Neuronal stem cell (in vitro differentiated cells): Measurements from ENCODE around the gene LHX2.

ENCODE experiments used
- DNase-seq: peaks from one replicate; pipeline ENCODE4 v3.0.0-alpha.2; 2013; ENCODE audit warnings: low spot score
- H2AFZ ChIP-seq: one replicate; pipeline ENCODE4 v1.6.1; 2013; ENCODE audit warnings: mild to moderate bottlenecking, low read length, inconsistent platforms
- H2AK5ac ChIP-seq: 2 replicates; pipeline ENCODE4 v1.6.1; 2013; ENCODE audit warnings: low read depth, mild to moderate bottlenecking, inconsistent platforms, low read length, moderate library complexity, mixed read lengths
- H2BK120ac ChIP-seq: 2 replicates; pipeline ENCODE4 v1.6.1; 2013; ENCODE audit warnings: low read depth, mild to moderate bottlenecking, inconsistent platforms, low read length, moderate library complexity, mixed read lengths
- H2BK12ac ChIP-seq: one replicate; pipeline ENCODE4 v1.6.1; 2013; ENCODE audit warnings: low read length, inconsistent platforms
- H2BK15ac ChIP-seq: 2 replicates; pipeline ENCODE4 v1.6.1; 2013; ENCODE audit warnings: mild to moderate bottlenecking, low read length, inconsistent platforms, mixed read lengths
- H2BK5ac ChIP-seq: one replicate; pipeline ENCODE4 v1.6.1; 2013; ENCODE audit warnings: inconsistent platforms, mild to moderate bottlenecking, low read length, moderate library complexity
- H3K14ac ChIP-seq: one replicate; pipeline ENCODE4 v1.6.1; 2013; ENCODE audit warnings: low read length, inconsistent platforms
- H3K18ac ChIP-seq: 2 replicates; pipeline ENCODE4 v1.6.1; 2013; ENCODE audit warnings: low read length, inconsistent platforms
- H3K23ac ChIP-seq: 2 replicates; pipeline ENCODE4 v1.6.1; 2013; ENCODE audit warnings: low read depth, mild to moderate bottlenecking, mixed read lengths, low read length, inconsistent platforms; ENCODE audit not compliant: poor library complexity
- H3K27ac ChIP-seq: replicated peaks from 3 replicates; pipeline ENCODE4 v1.5.1; 2013; ENCODE audit warnings: low read length, inconsistent platforms
- H3K27me3 ChIP-seq, 3 experiments: 2 replicates each; pipeline ENCODE4 v1.6.1; 2013; ENCODE audit warnings: low read length in 3 of 3, mild to moderate bottlenecking in 2 of 3, inconsistent platforms in 1 of 3, low read depth in 1 of 3, mixed read lengths in 1 of 3, moderate library complexity in 1 of 3; ENCODE audit not compliant: control insufficient read depth in 3 of 3, insufficient read depth in 3 of 3
- H3K36me3 ChIP-seq, 2 donors: replicated peaks in 1 of 2; 2 replicates each; pipeline ENCODE4 v1.6.1; 2013; ENCODE audit warnings: low read length in 2 of 2; ENCODE audit not compliant: control insufficient read depth in 2 of 2, insufficient read depth in 2 of 2
- H3K4ac ChIP-seq: 2 replicates; pipeline ENCODE4 v1.6.1; 2013; ENCODE audit warnings: inconsistent platforms, mild to moderate bottlenecking, low read length, moderate library complexity
- H3K4me1 ChIP-seq, 2 donors: 1 replicate in 1 of 2; 2 replicates in 1 of 2; pipeline ENCODE4 v1.6.1; 2013; ENCODE audit warnings: low read length in 2 of 2, low read depth in 1 of 2; ENCODE audit not compliant: control insufficient read depth in 2 of 2, insufficient read depth in 1 of 2
- H3K4me2 ChIP-seq: one replicate; pipeline ENCODE4 v1.6.1; 2013; ENCODE audit warnings: mild to moderate bottlenecking, low read length, inconsistent platforms; ENCODE audit not compliant: insufficient read depth, poor library complexity, severe bottlenecking
- H3K4me3 ChIP-seq, 2 donors: 2 replicates each; pipeline ENCODE4 v1.5.1; 2013; ENCODE audit warnings: low read length in 2 of 2, mild to moderate bottlenecking in 2 of 2, inconsistent platforms in 1 of 2, moderate library complexity in 1 of 2
- H3K79me1 ChIP-seq: one replicate; pipeline ENCODE4 v1.6.1; 2013; ENCODE audit warnings: low read depth, mild to moderate bottlenecking, inconsistent platforms, low read length, moderate library complexity
- H3K9ac ChIP-seq: one replicate; pipeline ENCODE4 v1.6.1; 2013; ENCODE audit warnings: mild to moderate bottlenecking, low read depth, low read length, inconsistent platforms; ENCODE audit not compliant: poor library complexity
- H3K9me3 ChIP-seq, 2 donors: replicated peaks in 1 of 2; 2 replicates each; pipeline versions ENCODE3 to v1.6.1; 2013; ENCODE audit warnings: low read length in 2 of 2, mild to moderate bottlenecking in 2 of 2, inconsistent platforms in 1 of 2, low read depth in 1 of 2, mixed read lengths in 1 of 2, moderate library complexity in 1 of 2; ENCODE audit not compliant: control insufficient read depth in 2 of 2, insufficient read depth in 1 of 2
- H4K8ac ChIP-seq: one replicate; pipeline ENCODE4 v1.6.1; 2013; ENCODE audit warnings: low read depth, mild to moderate bottlenecking, inconsistent platforms, low read length, moderate library complexity
- H4K91ac ChIP-seq: one replicate; pipeline ENCODE4 v1.6.1; 2013; ENCODE audit warnings: low read length, low read depth, mild to moderate bottlenecking, inconsistent platforms; ENCODE audit not compliant: poor library complexity
- WGBS, 2 donors: extraction: QIAGEN DNeasy Blood & Tissue Kit; methylation state at CpG; one replicate each; pipeline ENCODE4 v1.1.7; 2013; ENCODE audit warnings: missing lambda C conversion rate in 2 of 2, mixed read lengths in 1 of 2; ENCODE audit not compliant: insufficient read length in 2 of 2, insufficient replicate concordance in 1 of 2; ENCODE audit errors: extremely low coverage in 2 of 2; 5-methylcytosine and 5-hydroxymethylcytosine counted together

The LHX2 gene

GRCh38 chr9:124041817-124042116 lies 30.2 kb downstream of the LHX2 start:
- WGBS, 2 donors: no CpG with 5 or more reads among the region's 4 CpGs

GRCh38 chr9:124042201-124042721 lies 30.7 kb downstream of the LHX2 start:
- Histone ChIP-seq H3K79me1 (no peaks in the 10 kb centered on the region), H4K8ac (no peak overlapping the region), H2BK5ac (no peak overlapping the region), H3K36me3 (no peaks in the 10 kb centered on the region), H2BK12ac (no peak overlapping the region), H3K4me2 (no peak overlapping the region), H4K91ac (no peak overlapping the region), H3K4ac (no peak overlapping the region), H3K27ac (no peak overlapping the region), H3K4me3 (no peak overlapping the region), H2AK5ac (no peak overlapping the region), H3K9ac (no peak overlapping the region), H2BK15ac (peak overlapping the region; percentile 30), H3K9me3 (no peaks in the 10 kb centered on the region), H3K27me3 (peaks cover 0 to 89% (median 0%) of the 10 kb centered on the region in 3 experiments), H3K18ac (peak overlapping the region; percentile 11), H3K4me1 (peaks cover 0 to 14% of the 10 kb centered on the region in 2 donors), H3K14ac (no peak overlapping the region), H2AFZ (no peak overlapping the region), H3K23ac (no peak overlapping the region), H2BK120ac (no peak overlapping the region)
- WGBS, 2 donors: no CpG with 5 or more reads among the region's 11 CpGs
- DNase-seq: no peak

More at GRCh38 chr9:124041817-124042116, 30.2 kb downstream of the LHX2 start:
- Histone ChIP-seq H3K18ac (peak overlapping the region; percentile 11), H2BK5ac (no peak overlapping the region), H3K27me3 (peaks cover 0 to 86% (median 0%) of the 10 kb centered on the region in 3 experiments), H2AK5ac (peak overlapping the region; percentile 63), H3K9ac (no peak overlapping the region), H3K27ac (no peak overlapping the region), H3K4me2 (no peak overlapping the region), H3K9me3 (no peaks in the 10 kb centered on the region), H4K91ac (no peak overlapping the region), H3K36me3 (no peaks in the 10 kb centered on the region), H4K8ac (no peak overlapping the region), H2AFZ (no peak overlapping the region), H2BK120ac (no peak overlapping the region), H3K23ac (no peak overlapping the region), H2BK15ac (no peak overlapping the region), H3K79me1 (no peaks in the 10 kb centered on the region), H3K4me1 (peaks cover 0 to 14% of the 10 kb centered on the region in 2 donors), H3K4me3 (no peak overlapping the region), H2BK12ac (peak overlapping the region; percentile 12), H3K4ac (no peak overlapping the region), H3K14ac (no peak overlapping the region)
- no peak for DNase-seq

- Histone ChIP-seq H3K9me3 (no peaks in the 10 kb centered on the region), H3K27ac (no peak overlapping the region), H2BK15ac (peak overlapping the region; percentile 84), H3K4me1 (peaks cover 0 to 11% of the 10 kb centered on the region in 2 donors), H2BK120ac (no peak overlapping the region), H4K91ac (peak overlapping the region; percentile 34), H2BK5ac (no peak overlapping the region), H3K9ac (no peak overlapping the region), H2BK12ac (no peak overlapping the region), H3K4me2 (no peak overlapping the region), H3K14ac (no peak overlapping the region), H3K79me1 (no peaks in the 10 kb centered on the region), H3K27me3 (peaks cover 0 to 88% (median 0%) of the 10 kb centered on the region in 3 experiments), H3K23ac (no peak overlapping the region), H3K18ac (no peak overlapping the region), H3K4ac (no peak overlapping the region), H2AK5ac (peak overlapping the region; percentile 57), H4K8ac (no peak overlapping the region), H2AFZ (no peak overlapping the region), H3K36me3 (no peaks in the 10 kb centered on the region), H3K4me3 (no peak overlapping the region)
- WGBS, 2 donors: no CpG with 5 or more reads among the region's 5 CpGs
- no peak for DNase-seq
Observed at GRCh38 chr9:124044448-124044847, 32.9 kb downstream of the LHX2 start.

GRCh38 chr9:124045076-124045829 lies 33.7 kb downstream of the LHX2 start:
- Histone ChIP-seq H3K36me3 (no peaks in the 10 kb centered on the region), H2AK5ac (peak overlapping the region; percentile 34), H3K9me3 (no peaks in the 10 kb centered on the region), H2AFZ (peak overlapping the region; percentile 59), H2BK15ac (peak overlapping the region; percentile 0), H3K4ac (no peak overlapping the region), H4K8ac (no peak overlapping the region), H3K14ac (no peak overlapping the region), H2BK12ac (peak overlapping the region; percentile 16), H2BK5ac (peak overlapping the region; percentile 59), H3K18ac (peak overlapping the region; percentile 97), H3K4me1 (peaks cover 0 to 11% of the 10 kb centered on the region in 2 donors), H2BK120ac (no peak overlapping the region), H3K4me2 (peak overlapping the region; percentile 73), H3K79me1 (no peaks in the 10 kb centered on the region), H3K9ac (no peak overlapping the region), H3K27ac (no peak overlapping the region), H4K91ac (no peak overlapping the region), H3K23ac (peak overlapping the region; percentile 62), H3K4me3 (peak overlapping the region in 1 of 2 donors; percentile 64), H3K27me3 (peaks cover 0 to 80% (median 0%) of the 10 kb centered on the region in 3 experiments)
- no CpG with 5 or more reads among the region's 49 CpGs for WGBS, 2 donors
- no peak for DNase-seq
